DOHH2 (cell line): Measurements from ENCODE around the gene SPAG16.

ENCODE experiments used
- H3F3A ChIP-seq: fragments of 200-600 bp; sonication (generic), shearing (Covaris generic); 2 replicates; pipeline ENCODE4 v1.6.0; 2016; ENCODE audit warnings: antibody characterized with exemption, mild to moderate bottlenecking; ENCODE audit not compliant: control insufficient read depth, insufficient read depth
- H3K27ac ChIP-seq: fragments of 200-600 bp; sonication (generic); 2 replicates; pipeline ENCODE4 v1.5.1; 2014; ENCODE audit warnings: low read depth, mild to moderate bottlenecking, low read length, moderate library complexity
- H3K27me3 ChIP-seq: fragments of 200-600 bp; sonication (generic); 2 replicates; pipeline ENCODE4 v1.6.1; 2014; ENCODE audit warnings: mild to moderate bottlenecking, low read length, mixed read lengths; ENCODE audit not compliant: control insufficient read depth
- H3K36me3 ChIP-seq: fragments of 200-600 bp; sonication (generic); 2 replicates; pipeline ENCODE4 v1.6.1; 2014; ENCODE audit warnings: mild to moderate bottlenecking, low read length, moderate library complexity, mixed read lengths; ENCODE audit not compliant: control insufficient read depth
- H3K4me1 ChIP-seq: fragments of 200-600 bp; sonication (generic); 2 replicates; pipeline ENCODE4 v1.6.1; 2014; ENCODE audit warnings: mild to moderate bottlenecking, low read length, mixed read lengths; ENCODE audit not compliant: control insufficient read depth
- H3K4me2 ChIP-seq: fragments of 200-600 bp; sonication (generic); 2 replicates; pipeline ENCODE4 v1.6.0; 2014; ENCODE audit warnings: mild to moderate bottlenecking, low read length, moderate library complexity
- H3K4me3 ChIP-seq: fragments of 200-600 bp; sonication (generic); 2 replicates; pipeline ENCODE4 v1.5.1; 2014; ENCODE audit warnings: mild to moderate bottlenecking, low read length, mixed read lengths
- H3K79me2 ChIP-seq: fragments of 200-600 bp; sonication (generic); 2 replicates; pipeline ENCODE4 v1.6.1; 2014; ENCODE audit warnings: mild to moderate bottlenecking, low read length, mixed read lengths; ENCODE audit not compliant: control insufficient read depth
- H3K9me2 ChIP-seq: fragments of 200-600 bp; sonication (generic); replicated peaks from 2 replicates; pipeline ENCODE4 v1.6.1; 2014; ENCODE audit warnings: mild to moderate bottlenecking, low read length, mixed read lengths; ENCODE audit not compliant: control insufficient read depth
- H3K9me3 ChIP-seq: fragments of 200-600 bp; sonication (generic); 2 replicates; pipeline ENCODE4 v1.6.1; 2014; ENCODE audit warnings: antibody characterized with exemption, low read length, mixed read lengths; ENCODE audit not compliant: control insufficient read depth, insufficient read depth
- H4K20me1 ChIP-seq: fragments of 200-600 bp; sonication (generic); 2 replicates; pipeline ENCODE4 v1.6.0; 2014; ENCODE audit warnings: low read depth, mild to moderate bottlenecking, antibody characterized with exemption, low read length, moderate library complexity; ENCODE audit not compliant: control insufficient read depth, insufficient read depth
- EZH2phosphoT487 ChIP-seq: fragments of 200-600 bp; sonication (generic); IDR thresholded peaks from 2 replicates; pipeline ENCODE4 v1.6.1; 2017; ENCODE audit warnings: borderline replicate concordance, mild to moderate bottlenecking, antibody characterized with exemption, low read length, moderate library complexity, mixed read lengths
- TF ChIP-seq, protein P1 (sequence below): fragments of 200-600 bp; sonication (generic); IDR thresholded peaks from one replicate; pipeline ENCODE4 v1.5.1; 2014; ENCODE audit warnings: antibody characterized with exemption, mild to moderate bottlenecking, low read depth, low read length; ENCODE audit not compliant: poor library complexity, severe bottlenecking

Gene SPAG16

GRCh38 chr2:214107726-214108125, 823.5 kb downstream of the SPAG16 start:
- H4K20me1 ChIP-seq, result no peaks in the 10 kb centered on the region
- no peaks in the 10 kb centered on the region for H3K79me2 ChIP-seq
- no peak overlapping the region for H3K4me2 ChIP-seq
- H3F3A ChIP-seq, result no peaks in the 10 kb centered on the region
- H3K9me3 ChIP-seq, result no peaks in the 10 kb centered on the region
- H3K4me3 ChIP-seq, result no peak overlapping the region
- no peak for TF ChIP-seq EZH2phosphoT487
- TF ChIP-seq, protein P1, sequence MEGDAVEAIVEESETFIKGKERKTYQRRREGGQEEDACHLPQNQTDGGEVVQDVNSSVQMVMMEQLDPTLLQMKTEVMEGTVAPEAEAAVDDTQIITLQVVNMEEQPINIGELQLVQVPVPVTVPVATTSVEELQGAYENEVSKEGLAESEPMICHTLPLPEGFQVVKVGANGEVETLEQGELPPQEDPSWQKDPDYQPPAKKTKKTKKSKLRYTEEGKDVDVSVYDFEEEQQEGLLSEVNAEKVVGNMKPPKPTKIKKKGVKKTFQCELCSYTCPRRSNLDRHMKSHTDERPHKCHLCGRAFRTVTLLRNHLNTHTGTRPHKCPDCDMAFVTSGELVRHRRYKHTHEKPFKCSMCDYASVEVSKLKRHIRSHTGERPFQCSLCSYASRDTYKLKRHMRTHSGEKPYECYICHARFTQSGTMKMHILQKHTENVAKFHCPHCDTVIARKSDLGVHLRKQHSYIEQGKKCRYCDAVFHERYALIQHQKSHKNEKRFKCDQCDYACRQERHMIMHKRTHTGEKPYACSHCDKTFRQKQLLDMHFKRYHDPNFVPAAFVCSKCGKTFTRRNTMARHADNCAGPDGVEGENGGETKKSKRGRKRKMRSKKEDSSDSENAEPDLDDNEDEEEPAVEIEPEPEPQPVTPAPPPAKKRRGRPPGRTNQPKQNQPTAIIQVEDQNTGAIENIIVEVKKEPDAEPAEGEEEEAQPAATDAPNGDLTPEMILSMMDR, result no peak
- no peaks in the 10 kb centered on the region for H3K36me3 ChIP-seq
- no peaks in the 10 kb centered on the region for H3K27me3 ChIP-seq
- no peak overlapping the region for H3K27ac ChIP-seq
- H3K9me2 ChIP-seq, result no peaks in the 10 kb centered on the region
- H3K4me1 ChIP-seq, result no peaks in the 10 kb centered on the region

DNA sequence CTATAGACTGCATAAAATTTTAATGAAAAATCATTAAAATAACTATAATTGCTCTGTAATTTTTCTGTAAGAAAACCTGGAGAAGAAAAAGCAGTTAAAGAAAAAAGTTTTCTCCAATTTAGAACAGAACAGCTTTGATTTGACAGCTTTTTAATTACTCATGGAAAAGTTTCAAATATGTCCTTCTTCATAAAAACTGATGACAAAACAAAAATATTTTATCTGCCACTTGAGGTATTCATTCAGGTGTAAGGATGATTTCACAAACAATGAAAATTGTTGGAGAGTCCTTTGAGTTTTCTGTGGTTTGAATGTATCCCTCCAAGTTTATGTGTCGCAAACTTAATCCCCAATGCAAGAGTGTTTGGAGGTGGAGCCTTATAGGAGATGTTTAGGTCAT, 824.3 kb downstream of the SPAG16 start:
- no peaks in the 10 kb centered on the region for H3K36me3 ChIP-seq
- no peak overlapping the region for H3K4me3 ChIP-seq
- H3F3A ChIP-seq, result no peaks in the 10 kb centered on the region

GRCh38 chr2:214117054-214117453, 832.8 kb downstream of the SPAG16 start:
- Histone ChIP-seq H3K27ac (no peak overlapping the region), H3F3A (no peaks in the 10 kb centered on the region), H3K9me3 (peaks cover 4% of the 10 kb centered on the region; the same call in 1 of the 2 replicates), H3K4me2 (no peak overlapping the region), H3K4me3 (no peak overlapping the region), H3K79me2 (no peaks in the 10 kb centered on the region), H3K36me3 (no peaks in the 10 kb centered on the region), H3K27me3 (no peaks in the 10 kb centered on the region), H3K9me2 (no peaks in the 10 kb centered on the region), H4K20me1 (no peaks in the 10 kb centered on the region), H3K4me1 (no peaks in the 10 kb centered on the region)
- TF ChIP-seq, protein P1, result no peak
- TF ChIP-seq EZH2phosphoT487, result no peak

More for the DNA sequence above, 824.3 kb downstream of the SPAG16 start:
- Histone ChIP-seq H3K9me3 (no peaks in the 10 kb centered on the region), H4K20me1 (no peaks in the 10 kb centered on the region), H3K4me2 (no peak overlapping the region), H3K27me3 (no peaks in the 10 kb centered on the region), H3K9me2 (no peaks in the 10 kb centered on the region), H3K4me1 (no peaks in the 10 kb centered on the region), H3K27ac (no peak overlapping the region), H3K79me2 (no peaks in the 10 kb centered on the region)
- TF ChIP-seq, protein P1, result no peak
- TF ChIP-seq EZH2phosphoT487, result no peak
